GM10248 (cell line): ENCODE measurements around the gene PDE10A.

Experiments
- CTCF ChIA-PET: fragments of 300-600 bp; sonication (Branson Sonifier 250); formaldehyde crosslinking; extraction: SDS; loops from one replicate; lab custom pipeline; 2021; ENCODE audit warnings: antibody characterized with exemption; lab: Yijun Ruan, JAX
- POLR2A ChIA-PET: fragments of 350-650 bp; sonication (Branson Sonifier 250); formaldehyde crosslinking; extraction: SDS; loops from one replicate; lab custom pipeline; 2020; ENCODE audit warnings: antibody characterized with exemption; lab: Yijun Ruan, JAX
- DNase-seq: peaks from one replicate; pipeline ENCODE4 v3.0.0; 2012; ENCODE audit errors: extremely low spot score
- CTCF ChIP-seq: IDR thresholded peaks from 2 replicates; pipeline ENCODE4 v1.5.1; 2012; ENCODE audit warnings: mild to moderate bottlenecking, low read depth; ENCODE audit errors: extremely low read depth, missing control alignments, control extremely low read depth

PDE10A gene

GRCh38 chr6:165536911-165537310 is 126.1 kb downstream of the PDE10A start:
- no peak for TF ChIP-seq CTCF
- ChIA-PET CTCF (no interaction called here), POLR2A (no interaction called here)
- DNase-seq: no peak

GRCh38 chr6:165519316-165519715 is 143.7 kb downstream of the PDE10A start:
- no peak for DNase-seq
- ChIA-PET CTCF (interaction anchor here (1.8 kb wide), 1 partner anchor 15 kb away, joined by 3 read pairs; no protein-coding TSS in a partner anchor), POLR2A (no interaction called here)
- TF ChIP-seq CTCF: no peak

- DNase-seq: no peak
- CTCF ChIA-PET: no interaction called here
Observed at GRCh38 chr6:165515963-165516624, 146.9 kb downstream of the PDE10A start.

GRCh38 chr6:165514621-165515020 is 148.4 kb downstream of the PDE10A start:
- TF ChIP-seq CTCF: no peak
- POLR2A ChIA-PET: no interaction called here
- CTCF ChIA-PET: no interaction called here
- no peak for DNase-seq

More at GRCh38 chr6:165515963-165516624, 146.9 kb downstream of the PDE10A start:
- POLR2A ChIA-PET: no interaction called here
- TF ChIP-seq CTCF: no peak

GRCh38 chr6:165511807-165512206 is 151.2 kb downstream of the PDE10A start:
- no peak for DNase-seq
- CTCF ChIA-PET: no interaction called here
- TF ChIP-seq CTCF: no peak
- POLR2A ChIA-PET: no interaction called here

GRCh38 chr6:165508321-165508869 is 154.6 kb downstream of the PDE10A start:
- POLR2A ChIA-PET: no interaction called here
- DNase-seq: no peak
- CTCF ChIA-PET: no interaction called here
- TF ChIP-seq CTCF: no peak
